ENCODE measurements around the gene KCNJ16. TPM values are rescaled to one million over a fixed set of nuclear protein-coding genes. Genes with fewer than 3 reads are reported as not detected.
"Not testable (repeated sequence)": the region's sequence is repeated elsewhere in the genome, so short reads cannot be mapped to it uniquely, and the experiment has no call there.

KCNJ16 gene
- total RNA-seq, 1 donor from 2014 or later = not detected

- no peaks in the 10 kb centered on the region for H3K36me3 ChIP-seq (ENCODE audit: control insufficient read depth, insufficient read depth, low read length)
- FAIRE-seq (no peak), DNase-seq (ENCODE audit: low read depth) (peak; percentile 65)
- H3K4me3 ChIP-seq (ENCODE audit: low read depth, low read length) = no peak overlapping the region
- no peak for TF ChIP-seq CTCF (IDR thresholded peaks at IDR 0.05; ENCODE audit: insufficient read depth, low read length, severe bottlenecking)
- no peaks in the 10 kb centered on the region for H3K27me3 ChIP-seq (ENCODE audit: control insufficient read depth, insufficient read depth, low read length)
Measured at GRCh38 chr17:70034158-70034557, 40.9 kb upstream of the KCNJ16 start.

GRCh38 chr17:70037498-70037897 lies 37.5 kb upstream of the KCNJ16 start:
- DNase-seq (ENCODE audit: low read depth) (no peak), FAIRE-seq (no peak)
- H3K27me3 ChIP-seq (ENCODE audit: control insufficient read depth, insufficient read depth, low read length) = no peaks in the 10 kb centered on the region
- no peaks in the 10 kb centered on the region for H3K36me3 ChIP-seq (ENCODE audit: control insufficient read depth, insufficient read depth, low read length)
- no peak for TF ChIP-seq CTCF (IDR thresholded peaks at IDR 0.05; ENCODE audit: insufficient read depth, low read length, severe bottlenecking)
- H3K4me3 ChIP-seq (ENCODE audit: low read depth, low read length) = no peak overlapping the region

- Histone ChIP-seq H3K27me3 (ENCODE audit: control insufficient read depth, insufficient read depth, low read length) (no peaks in the 10 kb centered on the region), H3K4me3 (ENCODE audit: low read depth, low read length) (no peak overlapping the region), H3K36me3 (ENCODE audit: control insufficient read depth, insufficient read depth, low read length) (no peaks in the 10 kb centered on the region)
- no peak for FAIRE-seq
- TF ChIP-seq CTCF (IDR thresholded peaks at IDR 0.05; ENCODE audit: insufficient read depth, low read length, severe bottlenecking) = no peak
- peak; percentile 93 for DNase-seq (ENCODE audit: low read depth)
Measured at GRCh38 chr17:70040336-70040735, 34.7 kb upstream of the KCNJ16 start.

- FAIRE-seq = no peak
- H3K4me3 ChIP-seq (ENCODE audit: low read depth, low read length) = no peak overlapping the region
- H3K27me3 ChIP-seq (ENCODE audit: control insufficient read depth, insufficient read depth, low read length) = no peaks in the 10 kb centered on the region
- H3K36me3 ChIP-seq (ENCODE audit: control insufficient read depth, insufficient read depth, low read length) = no peaks in the 10 kb centered on the region
- TF ChIP-seq CTCF (IDR thresholded peaks at IDR 0.05; ENCODE audit: insufficient read depth, low read length, severe bottlenecking) = no peak
- DNase-seq (ENCODE audit: low read depth) = peak; percentile 81
Measured at GRCh38 chr17:70041061-70041460, 34.0 kb upstream of the KCNJ16 start.

- no peaks in the 10 kb centered on the region for H3K27me3 ChIP-seq (ENCODE audit: control insufficient read depth, insufficient read depth, low read length)
- DNase-seq (ENCODE audit: low read depth) (no peak), FAIRE-seq (no peak)
- no peak overlapping the region for H3K4me3 ChIP-seq (ENCODE audit: low read depth, low read length)
- H3K36me3 ChIP-seq (ENCODE audit: control insufficient read depth, insufficient read depth, low read length) = no peaks in the 10 kb centered on the region
- TF ChIP-seq CTCF (IDR thresholded peaks at IDR 0.05; ENCODE audit: insufficient read depth, low read length, severe bottlenecking) = no peak
Measured at GRCh38 chr17:70041540-70041939, 33.5 kb upstream of the KCNJ16 start.

DNA sequence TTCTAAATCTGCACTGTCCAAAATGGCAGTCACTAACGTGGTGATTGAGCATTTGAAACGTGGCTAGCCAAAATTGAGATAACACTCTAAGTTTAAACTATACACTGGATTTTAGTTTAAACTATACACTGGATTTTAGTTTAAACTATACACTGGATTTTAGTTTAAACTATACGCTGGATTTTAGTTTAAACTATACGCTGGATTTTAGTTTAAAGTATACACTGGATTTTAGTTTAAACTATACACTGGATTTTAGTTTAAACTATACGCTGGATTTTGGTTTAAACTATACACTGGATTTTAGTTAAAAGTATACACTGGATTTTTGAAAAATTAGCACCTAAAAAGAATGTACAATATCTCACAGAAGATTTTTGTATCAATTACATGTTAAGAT lies 29.2 kb upstream of the KCNJ16 start:
- not testable (repeated sequence) for H3K27me3 ChIP-seq (ENCODE audit: control insufficient read depth, insufficient read depth, low read length); DNase-seq (ENCODE audit: low read depth); H3K4me3 ChIP-seq (ENCODE audit: low read depth, low read length); FAIRE-seq; H3K36me3 ChIP-seq (ENCODE audit: control insufficient read depth, insufficient read depth, low read length)
